Hepatocyte (in vitro differentiated cells): ENCODE results near the gene MRGPRX3.

Source experiments
- CTCF ChIP-seq: fragments of 200-600 bp; sonication (generic); IDR thresholded peaks from 2 replicates; pipeline ENCODE4 v1.5.1; 2016; ENCODE audit warnings: antibody characterized with exemption, mild to moderate bottlenecking; ENCODE audit not compliant: poor library complexity
- EZH2 ChIP-seq: fragments of 200-600 bp; sonication (generic); IDR thresholded peaks from 2 replicates; pipeline ENCODE4 v1.6.1; 2016; ENCODE audit warnings: antibody characterized with exemption, mild to moderate bottlenecking, borderline replicate concordance
- EZH2phosphoT487 ChIP-seq: fragments of 200-600 bp; sonication (generic); IDR thresholded peaks from one replicate; pipeline ENCODE4 v1.6.1; 2018; ENCODE audit warnings: antibody characterized with exemption, mild to moderate bottlenecking, low read depth, moderate library complexity; ENCODE audit not compliant: unreplicated experiment, severe bottlenecking

GRCh38 chr11:18091731-18092130, 40.6 kb upstream of the MRGPRX3 start:
- TF ChIP-seq CTCF (no peak), EZH2 (no peak), EZH2phosphoT487 (no peak)
